GM21529 (cell line): ENCODE results near the gene PHOX2A.

Experiments
- ATAC-seq: cut with Tn5 transposase; IDR thresholded peaks from one replicate; pipeline ENCODE4 v1.9.1; 2021; ENCODE audit not compliant: unreplicated experiment

Gene PHOX2A

DNA sequence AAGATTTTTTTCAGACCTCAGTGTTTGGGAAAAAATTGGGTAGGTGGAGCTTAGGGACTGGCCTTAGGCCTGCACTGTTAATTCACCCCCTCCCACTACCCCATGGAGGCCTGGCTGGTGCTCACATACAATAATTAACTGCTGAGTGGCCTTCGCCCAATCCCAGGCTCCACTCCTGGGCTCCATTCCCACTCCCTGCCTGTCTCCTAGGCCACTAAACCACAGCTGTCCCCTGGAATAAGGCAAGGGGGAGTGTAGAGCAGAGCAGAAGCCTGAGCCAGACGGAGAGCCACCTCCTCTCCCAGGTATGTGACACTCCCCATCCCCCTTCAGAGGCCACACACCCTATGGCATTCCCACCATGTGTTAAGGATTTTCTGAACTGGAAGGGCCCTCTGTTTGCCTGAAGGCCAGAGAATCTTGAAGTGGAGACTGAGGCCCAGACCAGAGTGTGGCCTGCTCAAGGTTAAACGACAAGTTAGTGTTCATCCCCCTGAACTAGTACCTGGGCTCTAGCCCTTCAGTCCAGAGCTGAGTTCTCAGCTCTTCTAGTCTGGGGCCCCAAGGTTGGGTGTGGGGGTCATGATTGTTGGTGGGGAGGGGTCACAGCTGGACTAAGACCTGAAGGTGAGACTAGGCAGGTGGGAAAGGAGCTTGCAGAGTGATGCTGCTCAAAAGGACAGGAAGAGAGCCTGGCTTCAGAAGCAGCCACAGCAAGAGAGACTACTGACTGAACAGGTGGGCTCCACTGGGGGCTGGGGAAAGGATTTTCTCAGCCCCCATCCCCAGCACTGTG is 54.3 kb downstream of the PHOX2A start:
- no peak for ATAC-seq
